IMR-90 (cell line): ENCODE data around the gene PDE8B. TPM values are rescaled to one million over a fixed set of nuclear protein-coding genes. Genes with fewer than 3 reads are reported as not detected.

Source experiments
- ATAC-seq: fragments of 200-7000 bp; cut with Tn5 transposase; 2 replicates; pipeline ENCODE4 v1.9.1; 2020; ENCODE audit warnings: low read depth, mild to moderate bottlenecking, moderate library complexity
- BruUV-seq: library from RNA; stranded (reverse); fragments of 400-500 nt; replicated peaks from 2 replicates; lab custom pipeline; 2021; lab: Mats Ljungman, UMichigan
- CTCF ChIA-PET: fragments of 300-600 bp; formaldehyde crosslinking; extraction: SDS; loops from one replicate; lab custom pipeline; 2021; ENCODE audit warnings: antibody characterized with exemption; lab: Yijun Ruan, JAX
- POLR2A ChIA-PET: fragments of 300-600 bp; sonication (Branson Sonifier 250); formaldehyde crosslinking; loops from one replicate; lab custom pipeline; 2022; ENCODE audit warnings: antibody characterized with exemption; ENCODE audit not compliant: unreplicated experiment; lab: Charles Lee
- DNase-seq: peaks from one replicate; pipeline ENCODE4 v3.0.0; 2013
- H2AFZ ChIP-seq: replicated peaks from 2 replicates; pipeline ENCODE3; 2013; ENCODE audit warnings: low read length, mild to moderate bottlenecking; ENCODE audit not compliant: poor library complexity
- H2AK5ac ChIP-seq: 2 replicates; pipeline ENCODE4 v1.6.1; 2013; ENCODE audit warnings: low read depth, low read length, inconsistent platforms
- H2AK9ac ChIP-seq: replicated peaks from 2 replicates; pipeline ENCODE3; 2013; ENCODE audit warnings: mild to moderate bottlenecking, low read depth, low read length, moderate library complexity; ENCODE audit not compliant: poor library complexity
- H2BK120ac ChIP-seq: 2 replicates; pipeline ENCODE4 v1.6.1; 2013; ENCODE audit warnings: low read depth, low read length, inconsistent platforms
- H2BK15ac ChIP-seq: 3 replicates; pipeline ENCODE4 v1.6.1; 2013; ENCODE audit warnings: low read depth, low read length, inconsistent platforms
- H2BK20ac ChIP-seq: 2 replicates; pipeline ENCODE4 v1.6.1; 2013; ENCODE audit warnings: low read depth, mild to moderate bottlenecking, inconsistent platforms, low read length, moderate library complexity
- H2BK5ac ChIP-seq: 2 replicates; pipeline ENCODE4 v1.6.1; 2013; ENCODE audit warnings: mild to moderate bottlenecking, low read depth, low read length, inconsistent platforms; ENCODE audit not compliant: poor library complexity, severe bottlenecking
- H3K14ac ChIP-seq: replicated peaks from 2 replicates; pipeline ENCODE4 v1.6.1; 2013; ENCODE audit warnings: low read depth, low read length, inconsistent platforms
- H3K18ac ChIP-seq: 2 replicates; pipeline ENCODE4 v1.6.1; 2013; ENCODE audit warnings: low read depth, low read length, control low read depth
- H3K23ac ChIP-seq: 2 replicates; pipeline ENCODE4 v1.6.1; 2013; ENCODE audit warnings: low read depth, low read length, inconsistent platforms
- H3K27ac ChIP-seq: 2 replicates; pipeline ENCODE4 v1.5.1; 2013; ENCODE audit warnings: mild to moderate bottlenecking, control low read depth, low read length; ENCODE audit not compliant: insufficient read depth
- H3K27me3 ChIP-seq: 2 replicates; pipeline ENCODE4 v1.6.1; 2013; ENCODE audit warnings: low read length; ENCODE audit not compliant: control insufficient read depth, insufficient read depth
- H3K36me3 ChIP-seq: 2 replicates; pipeline ENCODE4 v1.6.1; 2013; ENCODE audit warnings: low read length, mixed read lengths; ENCODE audit not compliant: control insufficient read depth, insufficient read depth
- H3K4ac ChIP-seq: 2 replicates; pipeline ENCODE4 v1.6.1; 2013; ENCODE audit warnings: low read depth, low read length, inconsistent platforms
- H3K4me1 ChIP-seq: 2 replicates; pipeline ENCODE4 v1.6.1; 2013; ENCODE audit warnings: low read length, mixed read lengths; ENCODE audit not compliant: control insufficient read depth, insufficient read depth
- H3K4me2 ChIP-seq: 2 replicates; pipeline ENCODE4 v1.6.1; 2013; ENCODE audit warnings: low read depth, mild to moderate bottlenecking, control low read depth, low read length, moderate library complexity
- H3K4me3 ChIP-seq: 2 replicates; pipeline ENCODE4 v1.5.1; 2013; ENCODE audit warnings: low read depth, mild to moderate bottlenecking, control low read depth, low read length, moderate library complexity; ENCODE audit not compliant: insufficient read depth
- H3K56ac ChIP-seq: 2 replicates; pipeline ENCODE4 v1.6.1; 2013; ENCODE audit warnings: low read length, inconsistent platforms; ENCODE audit not compliant: insufficient read depth; ENCODE audit errors: extremely low read depth
- H3K79me1 ChIP-seq, 2 experiments: 2 replicates each; pipeline ENCODE4 v1.6.1; 2013; ENCODE audit warnings: low read length in 2 of 2, inconsistent platforms in 1 of 2, low read depth in 1 of 2
- H3K9ac ChIP-seq: 2 replicates; pipeline ENCODE4 v1.6.1; 2013; ENCODE audit warnings: low read depth, low read length, control low read depth
- H3K9me1 ChIP-seq: 2 replicates; pipeline ENCODE4 v1.6.1; 2013; ENCODE audit warnings: low read length, inconsistent platforms; ENCODE audit not compliant: insufficient read depth
- H3K9me3 ChIP-seq: 2 replicates; pipeline ENCODE4 v1.6.1; 2013; ENCODE audit warnings: low read length; ENCODE audit not compliant: control insufficient read depth, insufficient read depth
- H4K20me1 ChIP-seq: 2 replicates; pipeline ENCODE4 v1.6.1; 2013; ENCODE audit warnings: low read length, inconsistent platforms; ENCODE audit not compliant: insufficient read depth
- H4K5ac ChIP-seq: 2 replicates; pipeline ENCODE4 v1.6.1; 2013; ENCODE audit warnings: mild to moderate bottlenecking, low read depth, low read length, control low read depth
- H4K8ac ChIP-seq, 2 experiments: 2 replicates each; pipeline ENCODE4 v1.6.1; 2013; ENCODE audit warnings: low read depth in 2 of 2, low read length in 2 of 2, control low read depth in 1 of 2, inconsistent platforms in 1 of 2
- H4K91ac ChIP-seq: 2 replicates; pipeline ENCODE4 v1.6.1; 2013; ENCODE audit warnings: low read depth, low read length, inconsistent platforms; ENCODE audit not compliant: insufficient read depth
- BHLHE40 ChIP-seq: fragments of 150-350 bp; IDR thresholded peaks from 2 replicates; pipeline ENCODE4 v1.6.1; 2016; ENCODE audit warnings: mild to moderate bottlenecking, low read depth, low read length
- CEBPB ChIP-seq: IDR thresholded peaks from 2 replicates; pipeline ENCODE4 v1.6.1; 2012; ENCODE audit warnings: low read depth, low read length, improper control_type of control experiment
- CHD1 ChIP-seq: IDR thresholded peaks from 2 replicates; pipeline ENCODE4 v1.6.1; 2012; ENCODE audit warnings: low read depth, low read length, improper control_type of control experiment
- ELK1 ChIP-seq: fragments of 150-350 bp; IDR thresholded peaks from 2 replicates; pipeline ENCODE4 v1.6.1; 2016; ENCODE audit warnings: low read depth, mild to moderate bottlenecking, low read length, moderate library complexity, borderline replicate concordance
- FOS ChIP-seq: fragments of 150-350 bp; IDR thresholded peaks from 2 replicates; pipeline ENCODE4 v1.6.1; 2016; ENCODE audit warnings: low read depth, low read length
- MAFK ChIP-seq: IDR thresholded peaks from 2 replicates; pipeline ENCODE4 v1.6.1; 2012; ENCODE audit warnings: low read depth, low read length, improper control_type of control experiment
- MAZ ChIP-seq: IDR thresholded peaks from 2 replicates; pipeline ENCODE4 v1.6.1; 2012; ENCODE audit warnings: low read depth, mild to moderate bottlenecking, low read length, improper control_type of control experiment, moderate library complexity, borderline replicate concordance
- MXI1 ChIP-seq: IDR thresholded peaks from 2 replicates; pipeline ENCODE4 v1.6.1; 2012; ENCODE audit warnings: low read depth, mild to moderate bottlenecking, low read length, moderate library complexity, borderline replicate concordance
- NFE2L2 ChIP-seq: fragments of 150-350 bp; IDR thresholded peaks from 2 replicates; pipeline ENCODE4 v1.6.1; 2016; ENCODE audit warnings: low read depth, mild to moderate bottlenecking, low read length
- POLR2A ChIP-seq: IDR thresholded peaks from 2 replicates; pipeline ENCODE4 v1.6.1; 2012; ENCODE audit warnings: mild to moderate bottlenecking, low read depth, low read length
- RAD21 ChIP-seq: IDR thresholded peaks from 2 replicates; pipeline ENCODE4 v1.6.1; 2012; ENCODE audit warnings: low read length, improper control_type of control experiment
- RFX5 ChIP-seq: IDR thresholded peaks from 2 replicates; pipeline ENCODE4 v1.8.0; 2012; ENCODE audit warnings: low read depth, mild to moderate bottlenecking, low read length, moderate library complexity
- WGBS, 2 experiments: methylation state at CpG; one replicate each; pipeline versions ENCODE4 v1.1.5 to v1.1.7; 2013; ENCODE audit warnings: missing lambda C conversion rate in 2 of 2; ENCODE audit not compliant: insufficient read length in 1 of 2; ENCODE audit errors: extremely low coverage in 2 of 2; 5-methylcytosine and 5-hydroxymethylcytosine counted together
- dilution Hi-C: fragments of 300-500 bp; cut with HindIII; formaldehyde crosslinking; loops from one replicate; pipeline ENCODE4 v1.14.3; 2018; ENCODE audit warnings: low sequenced_read_pairs; ENCODE audit not compliant: unreplicated experiment
- in situ Hi-C: fragments of 300-500 bp; cut with MboI; formaldehyde crosslinking; loops from 3 replicates; pipeline ENCODE4 v1.14.3; 2019; ENCODE audit warnings: low sequenced_read_pairs, inconsistent platforms, mixed read lengths
- intact Hi-C: fragments of 100-400 bp; cut with micrococcal nuclease; formaldehyde crosslinking; loops from 2 replicates; pipeline ENCODE4 v1.10.0; 2022
- polyA plus RNA-seq, 3 experiments: library from polyadenylated mRNA; depleted of rRNA; stranded (reverse); fragments of >200 nt; gene quantifications; 2 replicates each; pipeline ENCODE4 v1.2.3, GENCODE V29; 2012; ENCODE audit warnings: low replicate concordance in 1 of 3
- total RNA-seq: library from RNA; depleted of rRNA; stranded (reverse); fragments of >200 nt; gene quantifications from 2 replicates; pipeline ENCODE4 v1.2.3, GENCODE V29; 2012
- TF ChIP-seq, protein P1 (sequence below): conservative IDR thresholded peaks from 2 replicates; pipeline ENCODE4 v1.5.1; 2012; ENCODE audit warnings: mild to moderate bottlenecking, low read depth, low read length, improper control_type of control experiment

The PDE8B gene
- total and polyA plus RNA-seq, 2 of the 4 experiments (the other 2 are of a cell fraction) = under 0.01 to 0.03 TPM

- no peak overlapping the region for H2AK5ac ChIP-seq
- H3K27me3 ChIP-seq = peaks cover 70% of the 10 kb centered on the region
- no peak overlapping the region for H3K18ac ChIP-seq
- in situ Hi-C loops = no loop called here
- H2BK15ac ChIP-seq = no peak overlapping the region
- dilution Hi-C loops = no loop called here
- ChIA-PET CTCF (no interaction called here), POLR2A (no interaction called here)
- H3K9ac ChIP-seq = no peak overlapping the region
- H3K4me1 ChIP-seq = no peaks in the 10 kb centered on the region
- no peak overlapping the region for H3K56ac ChIP-seq
- WGBS, 2 experiments = 80% methylated on average over 4 of the region's 14 CpGs; no CpG with 5 or more reads in 1 of the 2 experiments
- H3K4ac ChIP-seq = no peak overlapping the region
- no peaks in the 10 kb centered on the region for H3K79me1 ChIP-seq
- no peak overlapping the region for H3K4me2 ChIP-seq
- H3K9me3 ChIP-seq = peaks cover 4% of the 10 kb centered on the region; the same call in 1 of the 2 replicates
- no peak overlapping the region for H4K91ac ChIP-seq
- ATAC-seq = no peak
- H4K8ac ChIP-seq = no peak overlapping the region
- H3K9me1 ChIP-seq = no peaks in the 10 kb centered on the region
- no peaks in the 10 kb centered on the region; the same call in 1 of the 2 replicates for H3K36me3 ChIP-seq
- no peak overlapping the region for H2BK5ac ChIP-seq
- peak overlapping the region; percentile 51; the same call in 1 of the 2 replicates for H3K4me3 ChIP-seq
- no peak overlapping the region for H2BK20ac ChIP-seq
- H3K23ac ChIP-seq = no peak overlapping the region
- no peak for TF ChIP-seq FOS
- no peak for TF ChIP-seq NFE2L2
- no peak for TF ChIP-seq CHD1
- TF ChIP-seq POLR2A = no peak
- TF ChIP-seq ELK1 = no peak
- no peak for TF ChIP-seq CEBPB
- TF ChIP-seq, protein P1, sequence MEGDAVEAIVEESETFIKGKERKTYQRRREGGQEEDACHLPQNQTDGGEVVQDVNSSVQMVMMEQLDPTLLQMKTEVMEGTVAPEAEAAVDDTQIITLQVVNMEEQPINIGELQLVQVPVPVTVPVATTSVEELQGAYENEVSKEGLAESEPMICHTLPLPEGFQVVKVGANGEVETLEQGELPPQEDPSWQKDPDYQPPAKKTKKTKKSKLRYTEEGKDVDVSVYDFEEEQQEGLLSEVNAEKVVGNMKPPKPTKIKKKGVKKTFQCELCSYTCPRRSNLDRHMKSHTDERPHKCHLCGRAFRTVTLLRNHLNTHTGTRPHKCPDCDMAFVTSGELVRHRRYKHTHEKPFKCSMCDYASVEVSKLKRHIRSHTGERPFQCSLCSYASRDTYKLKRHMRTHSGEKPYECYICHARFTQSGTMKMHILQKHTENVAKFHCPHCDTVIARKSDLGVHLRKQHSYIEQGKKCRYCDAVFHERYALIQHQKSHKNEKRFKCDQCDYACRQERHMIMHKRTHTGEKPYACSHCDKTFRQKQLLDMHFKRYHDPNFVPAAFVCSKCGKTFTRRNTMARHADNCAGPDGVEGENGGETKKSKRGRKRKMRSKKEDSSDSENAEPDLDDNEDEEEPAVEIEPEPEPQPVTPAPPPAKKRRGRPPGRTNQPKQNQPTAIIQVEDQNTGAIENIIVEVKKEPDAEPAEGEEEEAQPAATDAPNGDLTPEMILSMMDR = no peak
- TF ChIP-seq MAFK = no peak
- TF ChIP-seq MXI1 = no peak
- TF ChIP-seq RAD21 = no peak
- TF ChIP-seq MAZ = no peak
- no peak for TF ChIP-seq RFX5
- TF ChIP-seq BHLHE40 = no peak
- intact Hi-C loops = no loop called here
- H3K27ac ChIP-seq = no peak overlapping the region
- no peak overlapping the region for H3K14ac ChIP-seq
- BruUV-seq = no TSS peak
- H2AFZ ChIP-seq = no peak overlapping the region
- H4K5ac ChIP-seq = no peak overlapping the region
- H4K20me1 ChIP-seq = no peaks in the 10 kb centered on the region
- DNase-seq = no peak
- H2AK9ac ChIP-seq = no peak overlapping the region
- H2BK120ac ChIP-seq = no peak overlapping the region
Observed at GRCh38 chr5:77209495-77210090, 887 bp upstream of the PDE8B start.
